Caco-2 (cell line): ENCODE results near the gene PCBP4. TPM values are rescaled to one million over a fixed set of nuclear protein-coding genes. Genes with fewer than 3 reads are reported as not detected.

ENCODE experiments used
- BruUV-seq: library from RNA; stranded (reverse); fragments of 400-500 nt; replicated peaks from 2 replicates; lab custom pipeline; 2021; lab: Mats Ljungman, UMichigan
- CTCF ChIA-PET: fragments of 300-600 bp; sonication (Branson Sonifier 250); formaldehyde crosslinking; loops from one replicate; lab custom pipeline; 2022; ENCODE audit warnings: antibody characterized with exemption; lab: Charles Lee
- POLR2A ChIA-PET: fragments of 300-600 bp; sonication (Branson Sonifier 250); formaldehyde crosslinking; loops from one replicate; lab custom pipeline; 2022; ENCODE audit warnings: antibody characterized with exemption; lab: Charles Lee
- DNase-seq, 2 experiments: peaks; one replicate each; pipeline versions ENCODE4 v3.0.0 to v3.0.0-alpha.2; 2020 to 2022
- H3K27me3 ChIP-seq: replicated peaks from 2 replicates; pipeline ENCODE4 v1.6.0; 2011; ENCODE audit warnings: low read length; ENCODE audit not compliant: control insufficient read depth, insufficient read depth
- H3K36me3 ChIP-seq: 2 replicates; pipeline ENCODE4 v1.5.1; 2011; ENCODE audit warnings: low read length; ENCODE audit not compliant: control insufficient read depth, insufficient read depth
- H3K4me1 ChIP-seq: fragments of 250-450 bp; sonication (Bioruptor Pico); 2 replicates; pipeline ENCODE4 v1.5.1; 2020; ENCODE audit warnings: mild to moderate bottlenecking
- H3K4me3 ChIP-seq: 2 replicates; pipeline ENCODE4 v1.5.1; 2011; ENCODE audit warnings: low read depth, mild to moderate bottlenecking, control low read depth, low read length
- H3K9me3 ChIP-seq: fragments of 250-450 bp; sonication (Bioruptor Pico); 2 replicates; pipeline ENCODE4 v1.5.1; 2020; ENCODE audit warnings: mild to moderate bottlenecking, moderate library complexity
- H3K27ac Mint-ChIP-seq: one replicate; pipeline ENCODE4 v1.8.0; 2022; ENCODE audit warnings: mixed read lengths; ENCODE audit not compliant: unreplicated experiment
- H3K27me3 Mint-ChIP-seq: one replicate; pipeline ENCODE4 v1.8.0; 2022; ENCODE audit warnings: mixed read lengths; ENCODE audit not compliant: insufficient read depth, unreplicated experiment
- H3K36me3 Mint-ChIP-seq: one replicate; pipeline ENCODE4 v1.8.0; 2022; ENCODE audit warnings: mild to moderate bottlenecking, mixed read lengths; ENCODE audit not compliant: insufficient read depth, unreplicated experiment
- H3K4me1 Mint-ChIP-seq: one replicate; pipeline ENCODE4 v1.8.0; 2022; ENCODE audit warnings: low read depth, mixed read lengths; ENCODE audit not compliant: unreplicated experiment
- H3K4me3 Mint-ChIP-seq: one replicate; pipeline ENCODE4 v1.8.0; 2022; ENCODE audit warnings: mild to moderate bottlenecking, moderate library complexity, mixed read lengths; ENCODE audit not compliant: unreplicated experiment
- H3K9me3 Mint-ChIP-seq: one replicate; pipeline ENCODE4 v1.8.0; 2022; ENCODE audit warnings: mixed read lengths; ENCODE audit not compliant: unreplicated experiment
- CTCF ChIP-seq, 2 experiments: fragments of 200-600 bp in 1 of 2; IDR thresholded peaks; 1 replicate in 1 of 2; 2 replicates in 1 of 2; pipeline versions ENCODE4 v1.5.1 to v1.8.0; 2011 to 2022; ENCODE audit warnings: antibody characterized with exemption in 1 of 2, control low read depth in 1 of 2, inconsistent platforms in 1 of 2, low read depth in 1 of 2, low read length in 1 of 2, mild to moderate bottlenecking in 1 of 2, moderate library complexity in 1 of 2; ENCODE audit not compliant: insufficient read depth in 1 of 2, severe bottlenecking in 1 of 2, unreplicated experiment in 1 of 2
- intact Hi-C: fragments of 100-400 bp; cut with micrococcal nuclease; formaldehyde crosslinking; loops from one replicate; pipeline ENCODE4 v1.10.0; 2022; ENCODE audit not compliant: unreplicated experiment
- total RNA-seq: library from RNA; stranded (reverse); gene quantifications from 2 replicates; pipeline ENCODE4 v1.2.3, GENCODE V29; 2022

Gene PCBP4
- total RNA-seq, 1 experiment from 2014 or later: 46.5 TPM

GRCh38 chr3:51982838-51983577, 15.8 kb upstream of the PCBP4 start, which contains the start of gene ACY1:
Gene ACY1 (plus strand): TSS chr3:51983535. CDS start chr3:51984065, 530 bp downstream.
- Histone ChIP-seq H3K27me3 (no peaks in the 10 kb centered on the region), H3K4me1 (peaks cover 46% of the 10 kb centered on the region), H3K4me3 (peak within 1 kb of the TSS; percentile 46), H3K9me3 (no peaks in the 10 kb centered on the region), H3K36me3 (peaks cover 3% of the 10 kb centered on the region)
- Mint-ChIP-seq H3K9me3 (no peaks in the 10 kb centered on the region), H3K4me1 (peaks cover 15% of the 10 kb centered on the region), H3K36me3 (peaks cover 19% of the 10 kb centered on the region), H3K27me3 (no peaks in the 10 kb centered on the region), H3K27ac (peak within 1 kb of the TSS; percentile 86), H3K4me3 (peak within 1 kb of the TSS; percentile 99)
- intact Hi-C loops: loop anchor here (1.0 to 2.0 kb wide), 3 partner anchors 9 to 14 kb away; partner anchors contain the start of genes ABHD14B and RPL29
- ChIA-PET CTCF (interaction anchor here (0.6 to 2.2 kb wide), 15 partner anchors 8 to 655 kb away, joined by 3 to 51 read pairs (median 4); partner anchors contain the start of genes ABHD14A, ABHD14B, DCAF1 and PARP3), POLR2A (interaction anchor here (0.5 to 2.1 kb wide), 11 partner anchors 9 to 598 kb away, joined by 3 to 30 read pairs (median 10); partner anchors contain the start of genes ABHD14A, ABHD14B, DUSP7 and MANF)
- no TSS peak for BruUV-seq
- TF ChIP-seq CTCF (IDR thresholded peaks at IDR 0.05; ENCODE audit: insufficient read depth in 1 of 2, low read depth in 1 of 2, low read length in 1 of 2, severe bottlenecking in 1 of 2, unreplicated experiment in 1 of 2): peak in 1 of 2 experiments; percentile 0
- DNase-seq: peak; percentile 95 to 96

- H3K36me3 Mint-ChIP-seq: peaks cover 16% of the 10 kb centered on the region
- Histone ChIP-seq H3K4me3 (peak overlapping the region; percentile 46), H3K4me1 (peaks cover 46% of the 10 kb centered on the region), H3K36me3 (peaks cover 3% of the 10 kb centered on the region), H3K9me3 (no peaks in the 10 kb centered on the region), H3K27me3 (no peaks in the 10 kb centered on the region)
- DNase-seq: peak; percentile 88 to 93
- no peaks in the 10 kb centered on the region for H3K9me3 Mint-ChIP-seq
- TF ChIP-seq CTCF (IDR thresholded peaks at IDR 0.05; ENCODE audit: insufficient read depth in 1 of 2, low read depth in 1 of 2, low read length in 1 of 2, severe bottlenecking in 1 of 2, unreplicated experiment in 1 of 2): peak; percentile 79 to 94
- POLR2A ChIA-PET: interaction anchor here (0.5 to 2.1 kb wide), 12 partner anchors 8 to 455 kb away, joined by 3 to 30 read pairs (median 10); partner anchors contain the start of genes ABHD14A, ABHD14B, DUSP7 and PARP3
- H3K4me3 Mint-ChIP-seq: peak overlapping the region; percentile 99
- CTCF ChIA-PET: interaction anchor here (0.7 to 2.2 kb wide), 15 partner anchors 9 to 483 kb away, joined by 3 to 51 read pairs (median 4); partner anchors contain the start of genes ABHD14A, ABHD14B, DCAF1 and PARP3
- BruUV-seq: TSS peak; percentile 78
- peak overlapping the region; percentile 86 for H3K27ac Mint-ChIP-seq
- intact Hi-C loops: loop anchor here (1.0 to 2.0 kb wide), 2 partner anchors 8 to 14 kb away; partner anchors contain the start of gene ABHD14B
- H3K27me3 Mint-ChIP-seq: no peaks in the 10 kb centered on the region
- peaks cover 14% of the 10 kb centered on the region for H3K4me1 Mint-ChIP-seq
These were observed 15.1 kb upstream of the PCBP4 start for GRCh38 chr3:51982352-51982837.

- no peak overlapping the region for H3K4me3 Mint-ChIP-seq
- no TSS peak for BruUV-seq
- TF ChIP-seq CTCF (IDR thresholded peaks at IDR 0.05; ENCODE audit: insufficient read depth in 1 of 2, low read depth in 1 of 2, low read length in 1 of 2, severe bottlenecking in 1 of 2, unreplicated experiment in 1 of 2): no peak
- CTCF ChIA-PET: interaction anchor here (1.6 kb wide), 1 partner anchor 39 kb away, joined by 3 read pairs; the partner anchor contains the start of gene RRP9
- no peak overlapping the region for H3K27ac Mint-ChIP-seq
- DNase-seq: no peak
- intact Hi-C loops: no loop called here
- Histone ChIP-seq H3K4me3 (no peak overlapping the region), H3K27me3 (no peaks in the 10 kb centered on the region), H3K4me1 (peaks cover 31% of the 10 kb centered on the region), H3K36me3 (peaks cover under 1% of the 10 kb centered on the region), H3K9me3 (no peaks in the 10 kb centered on the region)
- H3K9me3 Mint-ChIP-seq: no peaks in the 10 kb centered on the region
- peaks cover 21% of the 10 kb centered on the region for H3K36me3 Mint-ChIP-seq
- H3K27me3 Mint-ChIP-seq: no peaks in the 10 kb centered on the region
- H3K4me1 Mint-ChIP-seq: peaks cover 5% of the 10 kb centered on the region
- POLR2A ChIA-PET: no interaction called here
These were observed 13.0 kb upstream of the PCBP4 start for GRCh38 chr3:51980253-51980652.
